OCI-LY1 (cell line): ENCODE results near the gene ZMYM3.

ENCODE experiments used
- CTCF ChIP-seq: fragments of 200-600 bp; sonication (generic), shearing (Covaris generic); IDR thresholded peaks from 2 replicates; pipeline ENCODE4 v1.5.1; 2017; ENCODE audit warnings: mild to moderate bottlenecking, antibody characterized with exemption, low read length, moderate library complexity, mixed read lengths
- EZH2 ChIP-seq: fragments of 200-600 bp; sonication (generic), shearing (Covaris generic); IDR thresholded peaks from 2 replicates; pipeline ENCODE4 v1.8.0; 2017; ENCODE audit warnings: borderline replicate concordance, mixed run types, mild to moderate bottlenecking, antibody characterized with exemption, low read length, moderate library complexity, mixed read lengths

DNA sequence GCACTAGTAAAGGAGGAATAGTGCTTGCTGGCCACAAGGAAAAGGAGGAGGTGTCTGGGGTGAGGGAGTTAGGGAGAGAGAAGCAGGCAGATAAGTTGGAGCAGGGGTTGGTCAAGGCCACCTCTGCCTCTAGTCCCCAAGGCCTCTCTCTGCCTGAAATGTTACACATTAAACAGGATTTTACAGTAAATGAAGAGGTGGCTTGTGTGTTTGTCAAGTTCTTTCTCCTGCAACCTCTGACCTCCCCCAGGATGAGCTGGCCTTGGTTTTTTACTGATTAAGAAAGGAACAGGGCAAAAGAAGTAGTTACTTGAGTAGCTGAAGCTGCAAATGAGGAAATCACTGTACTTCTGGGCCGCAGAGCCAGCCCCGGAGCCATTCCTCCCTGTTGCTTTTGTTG lies 28.9 kb downstream of the ZMYM3 start:
- TF ChIP-seq CTCF (no peak), EZH2 (no peak)
